HepG2 (cell line): ENCODE measurements around the gene FOXA3. TPM values are rescaled to one million over a fixed set of nuclear protein-coding genes. Genes with fewer than 3 reads are reported as not detected.

Experiments
- DNMT3B ChIP-seq: conservative IDR thresholded peaks from 2 replicates; pipeline ENCODE4 v1.6.1; 2016; ENCODE audit warnings: missing biosample characterization, control low read depth
- ERF ChIP-seq: IDR thresholded peaks from 2 replicates; pipeline ENCODE4 v1.6.1; 2018; ENCODE audit warnings: missing biosample characterization, missing genetic modification reagents
- KLF16 ChIP-seq, 2 experiments: sonication (generic) in 1 of 2; formaldehyde crosslinking in 1 of 2; IDR thresholded peaks; 2 replicates each; pipeline versions ENCODE4 v1.6.1 to v1.8.0; 2016 to 2023; ENCODE audit warnings: missing genetic modification reagents in 2 of 2, missing compliant biosample characterization in 1 of 2
- LCORL ChIP-seq, 2 experiments: fragments of 450-650 bp in 1 of 2; sonication (generic) in 1 of 2; formaldehyde crosslinking in 1 of 2; IDR thresholded peaks; 2 replicates each; pipeline versions ENCODE4 v1.5.0 to v1.6.1; 2017 to 2020; ENCODE audit warnings: antibody characterized with exemption in 1 of 2, missing genetic modification reagents in 1 of 2
- MXI1 ChIP-seq: IDR thresholded peaks from 3 replicates; pipeline ENCODE4 v1.6.1; 2012; ENCODE audit warnings: low read depth, low read length, inconsistent platforms, borderline replicate concordance
- NCOA2 ChIP-seq: sonication (generic); formaldehyde crosslinking; IDR thresholded peaks from 2 replicates; pipeline ENCODE4 v1.8.0; 2022; ENCODE audit warnings: inconsistent platforms
- NR2F6 ChIP-seq, 2 experiments: IDR thresholded peaks; 2 replicates each; pipeline ENCODE4 v1.6.1; 2016; ENCODE audit warnings: antibody characterized with exemption in 1 of 2, mild to moderate bottlenecking in 1 of 2
- RBFOX2 ChIP-seq: fragments of 200-400 bp; formaldehyde crosslinking; IDR thresholded peaks from 2 replicates; pipeline ENCODE4 v1.6.1; 2017; ENCODE audit warnings: low read depth, mild to moderate bottlenecking, low read length
- RBM39 ChIP-seq: fragments of 200-400 bp; formaldehyde crosslinking; IDR thresholded peaks from one replicate; pipeline ENCODE4 v1.6.1; 2018; ENCODE audit warnings: antibody characterized with exemption, mild to moderate bottlenecking, low read depth, low read length; ENCODE audit not compliant: poor library complexity, severe bottlenecking
- SIN3A ChIP-seq: IDR thresholded peaks from 2 replicates; pipeline ENCODE4 v1.6.1; 2011; ENCODE audit warnings: low read depth, mild to moderate bottlenecking, control low read depth, low read length, borderline replicate concordance
- SKI ChIP-seq: fragments of 450-650 bp; IDR thresholded peaks from one replicate; pipeline ENCODE4 v1.6.1; 2018; ENCODE audit warnings: mild to moderate bottlenecking; ENCODE audit not compliant: partially characterized antibody
- ZFP36L2 ChIP-seq: sonication (generic); formaldehyde crosslinking; IDR thresholded peaks from 2 replicates; pipeline ENCODE4 v1.4.0; 2020; ENCODE audit warnings: missing genetic modification reagents
- ZFX ChIP-seq: sonication (generic); formaldehyde crosslinking; IDR thresholded peaks from 2 replicates; pipeline ENCODE4 v1.4.0; 2020; ENCODE audit warnings: mild to moderate bottlenecking, low read depth, missing genetic modification reagents, moderate library complexity
- ZNF224 ChIP-seq: sonication (generic); formaldehyde crosslinking; IDR thresholded peaks from 2 replicates; pipeline ENCODE4 v1.5.0; 2020; ENCODE audit warnings: mild to moderate bottlenecking, missing genetic modification reagents
- ZNF777 ChIP-seq: sonication (generic); formaldehyde crosslinking; IDR thresholded peaks from 2 replicates; pipeline ENCODE4 v1.4.0; 2020; ENCODE audit warnings: missing genetic modification reagents
- polyA plus RNA-seq, 8 experiments: library from polyadenylated mRNA; depleted of rRNA in 3 of 8; stranded (reverse) in 7 of 8; unstranded in 1 of 8; fragments of >200 nt; fragmentation: Illumina TruSeq in 4 of 8; extraction: Trizol in 4 of 8; gene quantifications; 2 replicates each; pipeline versions ENCODE4 v1.2.1 to v1.2.3, GENCODE V29; 2011 to 2016; ENCODE audit warnings: low read depth in 4 of 8, missing spikeins in 1 of 8, mixed read lengths in 1 of 8; ENCODE audit not compliant: insufficient read depth in 1 of 8
- total RNA-seq, 5 experiments: library from RNA; depleted of rRNA; stranded (reverse); fragments of >200 nt; fragmentation: Illumina TruSeq; extraction: Trizol; gene quantifications; 2 replicates each; pipeline ENCODE4 v1.2.3, GENCODE V29; 2016; ENCODE audit warnings: low read depth in 1 of 5
- TF ChIP-seq, protein P1 (sequence below): sonication (generic); formaldehyde crosslinking; IDR thresholded peaks from 2 replicates; pipeline ENCODE4 v1.5.0; 2020; ENCODE audit warnings: mild to moderate bottlenecking, missing genetic modification reagents, borderline replicate concordance
- TF ChIP-seq, protein P2 (sequence below): IDR thresholded peaks from 2 replicates; pipeline ENCODE4 v1.6.1; 2016
- TF ChIP-seq, protein P3 (sequence below), 2 experiments: sonication (generic) in 1 of 2; formaldehyde crosslinking in 1 of 2; IDR thresholded peaks; 2 replicates each; pipeline versions ENCODE4 v1.6.1 to v1.9.0; 2014 to 2022; ENCODE audit warnings: antibody characterized with exemption in 1 of 2, borderline replicate concordance in 1 of 2, inconsistent platforms in 1 of 2, low read depth in 1 of 2, missing genetic modification reagents in 1 of 2

The FOXA3 gene
- total and polyA plus RNA-seq, 2 of the 13 experiments (the other 11 are each of a cell fraction or from before 2014, with no cell fraction given) = 29.8 to 47.6 TPM

DNA sequence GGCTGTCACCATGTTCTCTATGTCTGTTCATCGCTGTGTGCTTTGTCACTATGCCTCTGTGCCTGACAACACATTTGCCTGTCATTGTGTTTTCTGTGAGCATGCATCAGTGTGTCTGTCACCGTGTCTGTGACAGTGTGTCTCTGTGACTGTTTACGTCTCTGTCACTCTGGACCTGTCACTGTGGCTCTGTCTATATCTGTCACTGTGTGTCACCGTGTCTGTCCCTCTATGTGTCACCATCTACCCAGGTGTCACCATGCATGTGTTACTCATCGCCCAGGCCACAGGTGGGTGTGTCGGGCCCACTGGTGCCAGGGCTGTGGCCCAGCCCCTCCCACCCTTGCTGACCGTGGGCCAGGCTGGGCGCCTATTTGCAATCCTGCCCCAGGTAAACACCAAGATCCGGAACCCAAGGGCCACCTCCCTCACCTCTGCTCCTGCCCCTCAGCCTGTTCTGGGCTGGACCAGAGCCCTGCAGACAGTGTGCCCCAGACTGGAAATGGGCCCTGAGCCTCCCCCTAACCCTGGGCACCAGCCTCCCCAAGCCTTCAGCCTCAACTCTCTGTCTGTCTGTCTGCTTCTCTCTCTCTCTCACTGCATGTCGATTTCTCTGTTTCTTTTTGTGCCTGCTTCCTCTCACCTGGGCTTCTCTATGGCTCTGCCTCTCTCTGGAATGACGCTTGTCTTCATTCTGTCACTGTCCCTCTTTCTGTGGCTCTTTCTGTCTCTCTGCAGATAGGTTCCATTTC lies 14.1 kb downstream of the FOXA3 start (continued):
- TF ChIP-seq KLF16 (CRISPR knock-in tag; IDR thresholded peaks at IDR 0.05) (peak in 1 of 2 experiments; percentile 53; a peak in 2 of 4 replicates), ZNF224 (no peak), SKI (peak; percentile 50), NCOA2 (peak; percentile 59), LCORL (IDR thresholded peaks at IDR 0.05) (no peak), LCORL (CRISPR knock-in tag; IDR thresholded peaks at IDR 0.05) (peak; percentile 60), MXI1 (peak; percentile 95; the same call in 2 of the 3 replicates), ERF (CRISPR knock-in tag) (0 out of 2 replicates have a peak, but pooled peaks have one; percentile 32), ZFX (CRISPR knock-in tag) (peak; percentile 59; the same call in 1 of the 2 replicates), SIN3A (peak; percentile 88; the same call in 1 of the 2 replicates), DNMT3B (CRISPR knock-in tag) (peak; percentile 78), ZNF777 (CRISPR knock-in tag) (no peak), NR2F6 (IDR thresholded peaks at IDR 0.05) (no peak), NR2F6 (CRISPR knock-in tag; IDR thresholded peaks at IDR 0.05) (peak; percentile 56; the same call in 1 of the 2 replicates), RBM39 (peak; percentile 53), RBFOX2 (peak; percentile 29; the same call in 1 of the 2 replicates), ZFP36L2 (CRISPR knock-in tag) (no peak)
- TF ChIP-seq, protein P1, sequence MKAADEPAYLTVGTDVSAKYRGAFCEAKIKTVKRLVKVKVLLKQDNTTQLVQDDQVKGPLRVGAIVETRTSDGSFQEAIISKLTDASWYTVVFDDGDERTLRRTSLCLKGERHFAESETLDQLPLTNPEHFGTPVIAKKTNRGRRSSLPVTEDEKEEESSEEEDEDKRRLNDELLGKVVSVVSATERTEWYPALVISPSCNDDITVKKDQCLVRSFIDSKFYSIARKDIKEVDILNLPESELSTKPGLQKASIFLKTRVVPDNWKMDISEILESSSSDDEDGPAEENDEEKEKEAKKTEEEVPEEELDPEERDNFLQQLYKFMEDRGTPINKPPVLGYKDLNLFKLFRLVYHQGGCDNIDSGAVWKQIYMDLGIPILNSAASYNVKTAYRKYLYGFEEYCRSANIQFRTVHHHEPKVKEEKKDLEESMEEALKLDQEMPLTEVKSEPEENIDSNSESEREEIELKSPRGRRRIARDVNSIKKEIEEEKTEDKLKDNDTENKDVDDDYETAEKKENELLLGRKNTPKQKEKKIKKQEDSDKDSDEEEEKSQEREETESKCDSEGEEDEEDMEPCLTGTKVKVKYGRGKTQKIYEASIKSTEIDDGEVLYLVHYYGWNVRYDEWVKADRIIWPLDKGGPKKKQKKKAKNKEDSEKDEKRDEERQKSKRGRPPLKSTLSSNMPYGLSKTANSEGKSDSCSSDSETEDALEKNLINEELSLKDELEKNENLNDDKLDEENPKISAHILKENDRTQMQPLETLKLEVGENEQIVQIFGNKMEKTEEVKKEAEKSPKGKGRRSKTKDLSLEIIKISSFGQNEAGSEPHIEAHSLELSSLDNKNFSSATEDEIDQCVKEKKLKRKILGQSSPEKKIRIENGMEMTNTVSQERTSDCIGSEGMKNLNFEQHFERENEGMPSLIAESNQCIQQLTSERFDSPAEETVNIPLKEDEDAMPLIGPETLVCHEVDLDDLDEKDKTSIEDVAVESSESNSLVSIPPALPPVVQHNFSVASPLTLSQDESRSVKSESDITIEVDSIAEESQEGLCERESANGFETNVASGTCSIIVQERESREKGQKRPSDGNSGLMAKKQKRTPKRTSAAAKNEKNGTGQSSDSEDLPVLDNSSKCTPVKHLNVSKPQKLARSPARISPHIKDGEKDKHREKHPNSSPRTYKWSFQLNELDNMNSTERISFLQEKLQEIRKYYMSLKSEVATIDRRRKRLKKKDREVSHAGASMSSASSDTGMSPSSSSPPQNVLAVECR (CRISPR knock-in tag) = peak; percentile 65
- TF ChIP-seq, protein P2, sequence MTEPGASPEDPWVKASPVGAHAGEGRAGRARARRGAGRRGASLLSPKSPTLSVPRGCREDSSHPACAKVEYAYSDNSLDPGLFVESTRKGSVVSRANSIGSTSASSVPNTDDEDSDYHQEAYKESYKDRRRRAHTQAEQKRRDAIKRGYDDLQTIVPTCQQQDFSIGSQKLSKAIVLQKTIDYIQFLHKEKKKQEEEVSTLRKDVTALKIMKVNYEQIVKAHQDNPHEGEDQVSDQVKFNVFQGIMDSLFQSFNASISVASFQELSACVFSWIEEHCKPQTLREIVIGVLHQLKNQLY (CRISPR knock-in tag) = peak; percentile 52; the same call in 1 of the 2 replicates
- TF ChIP-seq, protein P3, sequence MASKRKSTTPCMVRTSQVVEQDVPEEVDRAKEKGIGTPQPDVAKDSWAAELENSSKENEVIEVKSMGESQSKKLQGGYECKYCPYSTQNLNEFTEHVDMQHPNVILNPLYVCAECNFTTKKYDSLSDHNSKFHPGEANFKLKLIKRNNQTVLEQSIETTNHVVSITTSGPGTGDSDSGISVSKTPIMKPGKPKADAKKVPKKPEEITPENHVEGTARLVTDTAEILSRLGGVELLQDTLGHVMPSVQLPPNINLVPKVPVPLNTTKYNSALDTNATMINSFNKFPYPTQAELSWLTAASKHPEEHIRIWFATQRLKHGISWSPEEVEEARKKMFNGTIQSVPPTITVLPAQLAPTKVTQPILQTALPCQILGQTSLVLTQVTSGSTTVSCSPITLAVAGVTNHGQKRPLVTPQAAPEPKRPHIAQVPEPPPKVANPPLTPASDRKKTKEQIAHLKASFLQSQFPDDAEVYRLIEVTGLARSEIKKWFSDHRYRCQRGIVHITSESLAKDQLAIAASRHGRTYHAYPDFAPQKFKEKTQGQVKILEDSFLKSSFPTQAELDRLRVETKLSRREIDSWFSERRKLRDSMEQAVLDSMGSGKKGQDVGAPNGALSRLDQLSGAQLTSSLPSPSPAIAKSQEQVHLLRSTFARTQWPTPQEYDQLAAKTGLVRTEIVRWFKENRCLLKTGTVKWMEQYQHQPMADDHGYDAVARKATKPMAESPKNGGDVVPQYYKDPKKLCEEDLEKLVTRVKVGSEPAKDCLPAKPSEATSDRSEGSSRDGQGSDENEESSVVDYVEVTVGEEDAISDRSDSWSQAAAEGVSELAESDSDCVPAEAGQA (IDR thresholded peaks at IDR 0.05; ENCODE audit: low read depth) = peak; percentile 15; the same call in 1 of the 2 replicates
- TF ChIP-seq, protein P3 (CRISPR knock-in tag; IDR thresholded peaks at IDR 0.05; ENCODE audit: borderline replicate concordance) = no peak
